Measurements from ENCODE around the gene USP40. TPM values are rescaled to one million over a fixed set of nuclear protein-coding genes. Genes with fewer than 3 reads are reported as not detected.

USP40 gene
- total and polyA plus RNA-seq, 2 of the 8 experiments (the other 6 are each of a cell fraction or from before 2014, with no cell fraction given), result 12.0 to 15.7 TPM

DNA sequence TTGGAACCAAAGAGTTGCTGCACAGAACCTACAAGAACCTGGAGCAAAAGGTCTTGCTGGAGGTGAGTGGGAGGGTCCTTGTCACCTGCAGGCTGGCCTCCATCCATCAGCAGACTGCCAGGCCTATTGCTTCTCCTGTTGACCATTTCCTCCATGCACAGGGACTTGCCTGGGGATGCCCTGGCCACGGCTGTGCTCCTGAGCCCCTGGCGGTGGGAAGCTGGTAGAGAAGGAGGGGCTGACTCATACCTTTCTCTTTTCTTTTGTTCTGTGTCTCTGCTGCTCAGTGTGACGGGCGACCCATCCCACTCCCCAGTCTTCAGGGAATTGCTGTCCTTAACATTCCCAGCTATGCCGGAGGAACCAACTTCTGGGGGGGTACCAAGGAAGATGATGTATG lies 109.6 kb downstream of the USP40 start:
- no peak overlapping the region for H4K91ac ChIP-seq (replicated peaks; ENCODE audit: insufficient read length, low read length)
- H3K4ac ChIP-seq (replicated peaks; ENCODE audit: insufficient read length, low read depth, low read length), result no peak overlapping the region
- H3K27me3 ChIP-seq (replicated peaks in 1 of 4; ENCODE audit: control insufficient read depth in 3 of 4, extremely low read depth in 1 of 4, insufficient read depth in 3 of 4, low read length in 3 of 4), result no peaks in the 10 kb centered on the region
- no peak overlapping the region for H2BK20ac ChIP-seq (ENCODE audit: low read length)
- H3K23ac ChIP-seq (ENCODE audit: insufficient read length), result no peak overlapping the region
- H2BK15ac ChIP-seq (ENCODE audit: low read length), result no peak overlapping the region
- no peak overlapping the region for H3K14ac ChIP-seq (ENCODE audit: insufficient read length)
- H3K4me2 ChIP-seq (ENCODE audit: insufficient read depth in 1 of 2, low read depth in 2 of 2, low read length in 2 of 2), result no peak overlapping the region
- no peak overlapping the region for H3K9ac ChIP-seq (replicated peaks in 1 of 4; ENCODE audit: extremely low read depth in 1 of 4, low read depth in 3 of 4, low read length in 3 of 4)
- no peak overlapping the region for H2BK120ac ChIP-seq (replicated peaks; ENCODE audit: low read depth, low read length)
- peaks cover 0 to 2% of the 10 kb centered on the region in 2 experiments for H4K20me1 ChIP-seq (replicated peaks in 1 of 2; ENCODE audit: control insufficient read depth in 1 of 2, insufficient read depth in 2 of 2, low read length in 2 of 2)
- no peak overlapping the region for H4K5ac ChIP-seq (ENCODE audit: insufficient read length, low read depth, low read length)
- TF ChIP-seq HDAC6 (IDR thresholded peaks at IDR 0.05; ENCODE audit: low read depth, low read length) (no peak), YY1 (IDR thresholded peaks at IDR 0.05; ENCODE audit: low read depth, low read length) (no peak), RAD21 (IDR thresholded peaks at IDR 0.05 in 1 of 2, conservative IDR thresholded peaks at IDR 0.05 in 1 of 2; ENCODE audit: low read depth in 2 of 2, low read length in 2 of 2) (peak in 1 of 2 experiments; percentile 7; a peak in 1 of 4 replicates), SIRT6 (IDR thresholded peaks at IDR 0.05; ENCODE audit: low read length) (no peak), CTBP2 (IDR thresholded peaks at IDR 0.05; ENCODE audit: borderline replicate concordance, insufficient read depth, insufficient read length, low read length) (no peak), POLR2AphosphoS5 (IDR thresholded peaks at IDR 0.05; ENCODE audit: low read depth, low read length) (no peak)
- H4K8ac ChIP-seq (ENCODE audit: extremely low read depth, insufficient read depth, low read length), result no peak overlapping the region
- no peak overlapping the region for H3K18ac ChIP-seq (ENCODE audit: extremely low read depth, low read length)
- no peaks in the 10 kb centered on the region for H3K4me1 ChIP-seq (replicated peaks in 1 of 4; ENCODE audit: control insufficient read depth in 3 of 4, insufficient read depth in 4 of 4, low read length in 3 of 4)
- H3K36me3 ChIP-seq (ENCODE audit: control insufficient read depth in 2 of 4, insufficient read depth in 4 of 4, low read length in 3 of 4), result peaks cover 0 to 6% (median 1%) of the 10 kb centered on the region in 4 experiments; a peak in 3 of 8 replicates
- FAIRE-seq, result no peak
- H3K23me2 ChIP-seq (ENCODE audit: low read depth, low read length), result no peaks in the 10 kb centered on the region
- no peak overlapping the region for H3K4me3 ChIP-seq (ENCODE audit: extremely low read depth in 1 of 4, insufficient read depth in 2 of 4, low read depth in 3 of 4, low read length in 4 of 4)
- no peaks in the 10 kb centered on the region for H3K79me1 ChIP-seq (ENCODE audit: low read depth, low read length)
- no peak for DNase-seq (ENCODE audit: low read depth in 1 of 2, low spot score in 2 of 2)
- ChIA-PET POLR2A (ENCODE audit: partially characterized antibody) (no interaction called here), CTCF (ENCODE audit: partially characterized antibody) (interaction anchor here (0.8 to 4.5 kb wide), 7 partner anchors 9 to 408 kb away, joined by 3 to 25 read pairs (median 4); no protein-coding TSS in a partner anchor)
- H2AFZ ChIP-seq (ENCODE audit: low read length), result no peak overlapping the region
- 88% methylated on average over 5 of the region's 5 CpGs; no CpG with 5 or more reads in 1 of the 2 experiments for WGBS, 2 experiments (ENCODE audit: extremely low coverage in 1 of 2, insufficient coverage in 1 of 2, insufficient read length in 1 of 2, insufficient replicate concordance in 2 of 2, low coverage in 1 of 2, low lambda C conversion rate in 2 of 2, missing lambda C conversion rate in 1 of 2)
- no peaks in the 10 kb centered on the region for H3K9me3 ChIP-seq (ENCODE audit: insufficient read depth in 2 of 2, low read depth in 1 of 2, low read length in 1 of 2)
- no peak overlapping the region for H3K27ac ChIP-seq (ENCODE audit: low read depth, low read length)
- H3K56ac ChIP-seq (replicated peaks; ENCODE audit: insufficient read length, low read depth, low read length), result no peak overlapping the region
- no peak overlapping the region for H2AK5ac ChIP-seq (ENCODE audit: low read depth, low read length)
- H2BK12ac ChIP-seq (ENCODE audit: low read depth, low read length), result no peak overlapping the region
- no peak overlapping the region for H2BK5ac ChIP-seq (ENCODE audit: low read depth, low read length)
- no peaks in the 10 kb centered on the region for H3K79me2 ChIP-seq (ENCODE audit: control insufficient read depth in 1 of 2, insufficient read depth in 2 of 2, low read length in 2 of 2)
